Tongue (tissue), 2 donors: ENCODE data around the gene IL9. TPM values are rescaled to one million over a fixed set of nuclear protein-coding genes. Genes with fewer than 3 reads are reported as not detected.
"Not testable (repeated sequence)": the region's sequence is repeated elsewhere in the genome, so short reads cannot be mapped to it uniquely, and the experiment has no call there.

Experiments used
- DNase-seq: peaks from one replicate; pipeline ENCODE4 v3.0.0-alpha.2; 2015
- total RNA-seq: library from RNA; depleted of rRNA; stranded (reverse); fragments of >200 nt; gene quantifications from one replicate; pipeline ENCODE4 v1.2.3, GENCODE V29; 2014

Gene IL9
- total RNA-seq, 1 donor from 2014 or later, result not detected

DNA sequence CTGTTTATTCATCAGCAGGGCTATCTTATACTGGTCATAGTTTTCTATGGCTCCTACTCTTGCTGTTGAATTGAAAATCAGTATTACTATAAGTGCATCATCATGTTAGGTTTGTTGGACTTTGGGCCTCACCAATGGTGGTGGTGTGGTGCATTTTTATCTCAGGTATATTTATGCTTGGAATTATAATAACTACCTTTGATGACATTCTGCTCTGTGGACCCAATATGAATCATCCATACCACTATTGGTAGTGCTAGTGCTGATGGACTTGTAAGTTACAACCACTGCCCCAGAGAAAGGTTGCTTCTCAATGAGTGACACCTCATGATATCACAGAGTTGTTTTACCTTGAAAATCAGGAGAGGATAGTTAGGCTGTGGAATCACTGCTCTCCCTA, 28.0 kb downstream of the IL9 start:
- DNase-seq, result no peak

DNA sequence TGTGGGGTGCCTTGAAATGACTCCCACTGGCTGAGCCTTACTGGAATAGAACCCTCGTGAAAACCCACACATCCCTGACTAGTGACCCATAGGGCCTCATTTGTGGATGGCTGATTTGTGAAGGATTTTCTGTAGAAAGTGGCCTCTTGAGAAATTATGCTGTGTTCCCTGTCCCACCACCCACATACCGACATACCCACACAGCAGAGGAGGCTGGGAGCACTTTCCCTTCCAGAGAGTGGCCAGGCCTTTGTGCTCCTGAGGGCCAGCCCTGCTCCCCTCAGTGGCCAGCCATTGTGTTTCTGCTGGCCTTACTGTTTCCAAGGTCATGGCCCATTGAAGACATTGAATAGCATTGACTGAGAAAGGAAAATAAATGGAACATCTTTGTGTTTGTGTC, 29.6 kb downstream of the IL9 start:
- no peak for DNase-seq

DNA sequence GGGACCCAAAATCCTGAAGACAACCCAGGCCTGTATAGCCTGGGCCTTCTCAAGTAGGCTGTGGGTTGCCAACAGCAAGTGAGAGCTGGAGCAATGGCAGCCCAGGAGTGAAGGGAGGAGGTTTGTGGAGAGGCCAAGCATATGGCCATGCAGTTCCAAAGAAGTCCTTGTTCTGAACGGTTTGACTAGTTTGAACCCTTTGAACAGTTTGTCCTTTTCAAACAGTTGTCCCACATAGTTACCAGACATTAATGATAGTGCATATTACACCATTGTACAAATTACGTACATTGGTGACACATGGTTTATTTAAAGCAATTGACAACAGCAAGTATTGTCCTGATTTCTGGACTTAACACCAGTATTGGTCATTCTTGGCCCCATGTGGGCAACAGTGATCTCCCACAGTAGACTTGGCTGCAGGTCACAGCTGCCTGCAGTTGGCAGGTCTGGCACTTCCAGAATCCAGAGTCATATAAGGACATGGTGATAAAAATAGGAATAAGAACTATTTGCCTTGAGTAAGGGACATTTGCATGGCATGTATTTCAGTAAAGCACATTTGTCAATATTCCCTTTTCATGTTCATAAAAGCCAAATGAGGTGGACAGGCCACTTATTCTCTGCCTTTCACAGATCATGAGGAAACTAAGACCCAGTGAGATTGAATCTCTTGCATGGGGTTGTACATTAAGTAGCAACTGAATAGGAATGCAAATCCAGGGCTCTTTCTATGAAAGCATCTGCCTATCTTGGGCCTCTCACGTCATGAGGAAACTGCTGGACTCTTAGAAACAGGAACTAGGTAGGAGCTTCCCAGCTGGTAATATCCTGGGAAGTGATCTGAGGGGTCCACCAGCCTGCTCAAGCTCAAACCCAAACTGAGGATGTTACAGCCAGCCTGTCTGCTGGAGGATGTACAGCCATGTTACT, 30.9 kb downstream of the IL9 start:
- no peak for DNase-seq

DNA sequence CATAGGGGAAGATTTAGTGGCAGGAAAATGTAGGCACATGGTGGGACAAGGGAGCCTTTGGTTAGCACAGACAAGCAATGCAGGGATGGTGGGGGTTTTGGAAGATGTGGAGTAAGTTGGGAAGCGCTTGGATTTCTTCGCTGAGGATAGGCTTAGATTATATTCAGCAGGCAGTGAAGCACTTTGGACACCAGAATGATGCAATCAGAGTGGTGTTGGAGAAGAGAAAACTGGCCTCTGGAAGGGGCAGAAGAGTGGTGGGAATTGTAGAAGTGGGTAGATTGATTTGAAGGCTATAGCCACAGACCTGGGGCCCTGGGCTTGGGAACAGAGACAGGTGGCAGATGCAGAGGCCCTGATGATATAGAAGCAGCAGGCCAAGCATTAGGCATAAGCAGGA, 32.9 kb downstream of the IL9 start:
- DNase-seq, result no peak

DNA sequence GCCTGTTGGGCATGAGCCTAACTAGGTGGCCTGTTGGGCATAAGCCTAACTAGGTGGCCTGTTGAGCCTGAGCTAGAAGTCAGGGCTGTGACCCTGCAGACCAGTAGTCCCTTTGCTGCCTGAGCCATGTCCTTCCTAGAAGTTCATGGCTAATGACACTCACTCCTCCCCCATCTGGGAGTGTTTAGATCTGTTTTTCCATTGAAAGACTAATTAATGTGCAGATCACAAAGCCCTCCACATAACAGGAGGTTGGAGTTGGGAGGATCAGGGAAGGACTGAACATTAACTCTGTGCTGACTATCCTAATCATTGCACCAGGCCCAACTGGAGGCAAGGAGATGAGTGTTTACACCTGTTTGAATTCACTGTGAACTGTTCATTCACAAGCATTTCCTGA, 33.6 kb downstream of the IL9 start:
- DNase-seq, result no peak

DNA sequence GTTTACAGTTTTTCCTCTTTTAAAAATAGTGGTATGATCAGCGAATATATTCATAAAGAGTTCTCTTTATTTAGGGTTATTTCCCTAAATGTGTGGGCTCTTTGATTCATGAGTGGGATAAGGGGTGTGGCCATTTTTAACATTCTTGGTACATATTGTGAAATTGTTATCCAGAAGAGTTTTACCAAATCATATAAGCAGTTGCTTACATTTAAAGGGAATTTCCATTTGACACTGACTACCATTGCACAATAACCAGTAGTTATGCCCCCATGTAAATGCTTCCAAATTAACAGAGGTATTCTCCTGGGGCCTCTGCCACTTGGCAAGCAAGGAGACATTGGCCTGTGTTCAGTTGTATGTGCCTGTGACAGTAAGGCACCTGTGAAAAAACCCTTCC, 34.0 kb downstream of the IL9 start:
- no peak for DNase-seq

DNA sequence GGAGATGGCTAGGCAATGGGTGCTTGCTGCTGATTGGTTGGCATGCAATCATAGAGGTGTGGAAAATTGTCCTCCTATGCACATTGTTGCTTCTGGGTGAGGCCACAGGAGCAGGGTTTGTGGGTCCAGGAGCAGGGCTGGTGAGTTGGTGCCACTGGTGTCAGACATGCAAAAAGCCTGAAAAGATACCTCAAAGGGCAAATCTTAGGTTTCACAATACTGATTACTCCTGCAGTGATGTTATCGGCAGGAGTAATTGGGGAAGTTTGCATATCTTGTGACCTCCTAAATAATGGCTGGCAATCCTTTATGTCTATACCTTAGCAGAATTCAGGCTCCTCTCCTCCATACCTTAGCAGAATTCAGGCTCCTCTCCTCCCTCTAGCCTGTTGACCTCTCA, 36.0 kb downstream of the IL9 start:
- no peak for DNase-seq

DNA sequence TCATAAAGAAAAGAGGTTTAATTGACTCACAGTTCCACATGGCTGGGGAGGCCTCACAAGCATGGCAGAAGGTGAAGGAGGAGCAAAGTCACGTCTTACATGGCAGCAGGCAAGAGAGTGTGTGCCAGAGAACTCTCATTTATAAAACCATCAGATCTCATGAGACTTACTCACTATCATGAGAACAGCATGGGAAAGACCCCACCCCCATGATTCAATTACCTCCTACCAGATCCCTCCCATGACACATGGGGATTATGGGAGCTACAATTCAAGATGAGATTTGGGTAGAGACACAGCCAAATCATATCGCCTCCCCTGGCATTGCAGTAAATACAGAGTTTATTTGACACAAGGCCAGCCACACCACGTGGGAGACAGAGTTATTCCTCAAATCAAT, 36.5 kb downstream of the IL9 start:
- DNase-seq, result not testable (repeated sequence)

DNA sequence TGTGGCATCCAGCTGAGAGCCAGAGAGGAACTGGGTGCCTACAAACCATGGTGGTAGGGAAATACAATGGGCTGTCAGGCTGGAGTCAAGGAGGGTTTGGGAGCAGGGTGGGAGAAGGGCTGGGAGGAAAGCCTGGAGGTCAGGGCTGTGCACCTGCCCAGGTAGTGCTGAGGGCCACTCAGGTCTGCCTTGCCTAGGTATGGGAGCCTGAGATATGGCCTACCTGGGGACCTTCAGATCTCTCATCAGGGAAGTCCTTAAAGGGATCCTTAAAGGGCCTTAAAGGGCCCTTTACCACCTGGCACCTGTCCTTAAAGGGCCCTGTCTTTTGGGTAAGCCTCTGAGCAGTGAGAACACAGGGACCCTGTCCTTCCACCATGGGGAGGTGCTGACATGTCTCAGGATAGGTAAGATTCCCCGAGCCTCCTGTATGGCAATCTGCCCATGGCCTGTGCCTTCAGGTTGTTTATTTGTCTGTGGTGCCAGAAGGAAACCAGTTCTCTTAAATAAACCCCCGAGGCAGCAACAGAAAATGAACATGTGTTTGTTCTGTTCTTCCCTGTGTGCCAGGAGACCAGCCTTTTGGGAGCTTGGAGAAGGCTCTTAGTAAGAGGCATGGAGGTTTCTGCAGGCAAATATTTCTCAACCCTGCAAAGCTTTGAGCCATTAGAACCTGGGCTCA, 37.9 kb downstream of the IL9 start:
- DNase-seq, result no peak

DNA sequence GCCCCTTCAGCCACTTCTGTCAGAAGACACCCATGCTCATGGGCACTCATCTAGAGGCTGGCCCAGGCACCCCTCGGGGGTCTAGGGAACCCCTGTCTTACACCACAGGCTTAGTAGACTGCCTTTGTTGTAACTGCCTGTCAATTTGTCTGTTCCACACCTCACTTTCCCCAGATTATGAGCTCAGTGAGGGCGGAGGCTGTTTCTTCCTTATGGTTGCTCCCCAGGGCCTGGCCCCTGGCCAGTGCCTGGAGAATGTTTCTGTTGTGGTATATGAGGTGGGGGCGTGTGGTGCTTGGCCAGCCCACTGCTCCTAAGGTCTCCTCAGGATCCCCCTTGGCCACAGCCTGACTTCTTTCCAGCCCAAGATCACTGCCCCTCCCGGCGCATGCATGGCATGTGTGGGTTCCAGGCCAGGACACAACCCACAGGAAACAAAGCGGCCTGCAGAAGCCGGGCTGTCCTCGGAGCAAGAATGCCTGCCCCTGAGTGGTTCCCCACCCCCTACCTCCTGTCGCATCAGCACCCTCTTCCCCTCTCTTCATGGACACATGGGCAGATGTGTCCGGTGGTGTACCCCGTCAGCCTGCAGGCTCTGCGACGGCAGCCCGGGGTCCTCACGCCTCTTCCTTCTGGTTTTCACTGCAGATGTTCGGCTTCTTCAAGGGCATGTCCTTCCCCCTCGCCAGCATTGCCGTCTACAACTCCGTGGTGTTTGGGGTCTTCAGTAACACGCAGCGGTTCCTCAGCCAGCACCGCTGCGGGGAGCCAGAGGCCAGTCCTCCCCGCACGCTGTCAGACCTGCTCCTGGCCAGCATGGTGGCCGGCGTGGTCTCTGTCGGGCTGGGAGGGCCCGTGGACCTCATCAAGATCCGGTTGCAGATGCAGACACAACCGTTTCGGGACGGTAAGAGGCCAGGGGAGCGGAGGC, 43.5 kb downstream of the IL9 start:
- no peak for DNase-seq

DNA sequence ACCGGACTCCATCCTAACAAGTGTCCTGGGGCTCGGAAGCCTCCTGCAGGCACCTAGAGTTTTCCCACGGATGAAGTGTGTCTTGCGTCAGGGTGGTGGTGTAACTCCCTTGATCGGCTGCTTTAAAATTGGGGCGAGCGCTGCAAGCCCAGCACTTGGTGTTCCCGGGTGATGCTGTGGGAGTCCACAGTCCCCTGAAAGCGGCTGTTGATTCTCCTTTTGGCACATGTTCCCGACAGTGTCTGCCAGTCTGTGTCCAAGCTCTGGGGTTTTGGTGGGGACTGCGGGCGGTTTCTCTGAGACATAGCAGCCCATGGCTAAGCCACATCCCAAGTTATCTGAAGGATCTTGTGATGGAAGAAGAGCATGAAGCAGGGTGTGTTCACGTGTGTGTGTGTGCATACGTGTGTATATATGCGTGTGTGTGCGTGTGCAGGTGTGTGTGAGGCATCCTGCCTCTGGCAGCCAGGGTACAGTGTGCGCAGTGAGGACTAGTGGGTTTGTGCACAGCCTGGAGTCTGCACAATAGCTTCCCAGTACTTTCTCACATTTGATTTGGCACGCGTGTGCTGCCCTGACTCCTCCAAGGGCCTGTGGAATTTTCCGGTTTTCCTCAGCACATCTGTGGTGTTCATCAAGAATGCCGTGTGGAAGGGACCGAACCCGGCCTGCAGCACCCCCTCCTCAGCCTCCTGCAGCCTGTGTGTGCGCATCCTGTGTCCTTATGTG, 44.3 kb downstream of the IL9 start:
- peak; percentile 38 for DNase-seq

DNA sequence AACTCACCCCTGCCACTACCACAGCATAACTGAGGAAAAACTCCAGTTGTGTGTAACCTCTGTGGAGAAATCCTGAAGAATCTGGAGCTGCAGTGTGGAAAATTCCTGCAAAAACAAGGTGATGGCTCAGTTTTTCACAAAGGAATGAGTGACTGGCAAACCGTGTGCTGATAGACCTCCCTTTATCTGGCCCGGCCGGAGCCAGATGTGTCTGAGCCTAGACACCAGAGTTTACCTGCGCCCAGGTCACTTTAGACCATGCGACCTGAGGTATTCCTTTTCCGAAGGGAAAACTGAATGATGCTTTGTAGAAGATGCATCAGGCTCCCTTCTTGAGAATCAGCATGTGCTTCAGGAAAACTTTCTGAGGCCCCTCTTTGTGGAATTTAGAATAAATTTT, 45.0 kb downstream of the IL9 start:
- no peak for DNase-seq

DNA sequence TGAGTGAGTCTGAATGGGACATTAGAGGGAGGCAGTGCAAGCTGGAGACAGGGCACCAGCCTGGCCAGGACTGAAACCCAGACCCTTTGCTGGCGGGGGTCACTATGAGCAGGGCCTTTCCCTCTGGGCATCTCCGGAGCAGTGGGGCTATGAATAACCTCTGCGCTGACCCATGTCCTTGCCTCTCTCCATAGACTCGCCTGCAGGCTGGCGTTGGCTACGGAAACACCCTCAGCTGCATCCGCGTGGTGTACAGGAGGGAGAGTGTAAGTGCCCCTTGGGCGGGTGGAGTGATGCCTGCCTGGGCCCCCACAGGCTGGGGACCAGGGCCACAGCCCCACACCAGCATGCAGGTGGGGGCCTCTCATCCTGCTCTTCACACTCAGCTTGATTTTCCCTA, 45.4 kb downstream of the IL9 start:
- no peak for DNase-seq

DNA sequence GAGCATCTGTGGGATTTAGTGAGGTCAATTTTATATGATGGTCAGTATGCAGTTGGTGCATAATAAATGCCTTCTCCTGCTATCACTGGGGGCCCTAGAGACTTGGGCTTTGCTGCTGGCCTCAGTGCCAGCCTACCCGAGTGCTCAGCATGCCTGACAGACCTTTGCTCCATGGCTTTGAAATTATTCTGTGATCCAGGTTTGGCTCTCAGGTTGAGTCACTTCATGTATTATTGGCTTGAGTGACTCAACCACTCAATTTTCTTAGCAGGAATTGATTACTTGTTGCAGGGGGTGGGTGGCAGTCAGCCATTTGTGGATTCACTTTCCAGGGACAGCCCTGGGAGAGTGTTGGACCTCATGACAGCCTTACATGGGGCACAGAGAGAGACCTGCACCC, 47.7 kb downstream of the IL9 start:
- no peak for DNase-seq

DNA sequence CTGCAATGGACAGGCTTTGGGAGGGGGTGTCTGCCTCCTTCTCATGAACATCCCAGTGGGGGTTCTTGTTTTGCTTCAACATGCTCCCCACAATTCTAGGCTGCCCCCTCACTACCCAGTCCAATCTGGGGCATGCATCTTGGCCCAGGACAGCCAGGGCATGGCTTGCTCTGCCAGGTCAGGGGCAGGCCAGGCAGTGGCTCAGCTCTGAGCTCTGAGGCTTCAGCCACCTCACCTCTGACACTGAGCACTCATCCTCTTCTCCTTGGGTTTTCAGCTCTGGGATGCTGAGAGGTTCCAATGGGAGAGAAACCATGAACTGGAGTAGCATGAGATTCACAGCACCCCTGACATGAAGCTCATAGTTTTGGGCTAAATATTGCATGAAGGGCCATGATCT, 49.3 kb downstream of the IL9 start:
- DNase-seq, result no peak

DNA sequence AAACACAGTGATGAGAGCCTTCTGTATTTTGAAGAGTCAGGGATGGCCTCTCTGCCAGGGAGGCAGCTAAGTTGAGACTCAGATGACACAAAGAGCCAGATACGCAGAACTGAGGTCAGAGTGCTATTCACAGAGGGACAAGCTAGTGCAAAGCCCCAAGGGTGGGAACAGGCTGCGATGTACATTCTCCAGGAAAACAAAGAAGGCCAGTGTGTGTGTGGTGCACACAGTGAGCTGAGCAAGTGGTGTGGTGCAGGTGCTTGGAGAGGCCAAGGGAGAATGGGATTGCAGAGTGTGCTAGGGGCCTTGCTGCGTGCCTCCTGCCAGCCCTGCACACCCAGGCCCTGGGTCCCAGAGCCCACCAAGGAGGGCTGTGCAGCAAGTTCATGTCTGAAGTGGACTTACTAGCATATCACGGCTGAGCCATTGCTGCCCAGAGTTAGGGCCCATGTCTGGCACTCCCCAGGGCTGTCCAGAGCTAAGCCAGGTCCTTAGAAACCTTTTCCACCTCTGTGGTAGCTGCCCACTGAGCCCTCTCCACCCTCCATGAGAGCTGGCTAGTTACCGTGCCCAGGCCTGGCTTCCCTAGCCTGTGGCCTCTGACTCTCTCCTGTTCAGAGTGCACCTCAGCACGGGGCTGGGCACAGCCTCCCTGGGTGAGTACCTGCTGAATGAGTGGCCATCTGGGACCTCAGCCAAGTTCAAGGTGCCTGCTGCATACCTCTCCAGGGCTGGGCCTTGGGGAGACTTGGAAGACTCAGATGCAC, 51.9 kb downstream of the IL9 start:
- no peak for DNase-seq

DNA sequence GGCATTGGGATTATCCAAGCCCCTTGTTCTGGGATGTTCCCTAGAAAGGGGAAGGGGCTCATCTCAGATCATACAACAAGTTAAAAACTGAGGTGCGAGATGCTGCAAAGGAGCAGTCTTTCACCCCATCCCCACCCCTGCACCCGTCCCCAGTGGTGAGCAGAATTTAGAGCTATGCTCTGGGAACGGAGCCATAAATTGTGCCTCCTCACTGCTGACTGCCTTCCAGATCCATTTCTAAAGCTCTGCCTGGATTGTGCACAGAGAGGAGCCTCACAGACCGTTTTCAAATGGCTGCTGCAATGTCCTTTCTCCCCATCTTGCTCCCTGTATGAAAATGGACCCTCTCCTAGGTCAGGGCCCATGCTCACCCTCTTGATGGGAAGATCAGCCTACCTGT, 52.9 kb downstream of the IL9 start:
- no peak for DNase-seq
